ENCODE data around the gene TRIP13.

- TF ChIP-seq EZH2phosphoT487 (IDR thresholded peaks at IDR 0.05; ENCODE audit: low read depth, severe bottlenecking, unreplicated experiment) (no peak), CTCF (IDR thresholded peaks at IDR 0.05; ENCODE audit: poor library complexity) (no peak)
These were observed 52.5 kb downstream of the TRIP13 start for GRCh38 chr5:944992-945685.
